RWPE2 (cell line): ENCODE results near the gene GORASP2.
A peak's percentile ranks its signal among the peaks of the same experiment; 100 is the strongest.

Experiments used
- ATAC-seq: fragments of 200-7000 bp; cut with Tn5 transposase; 3 replicates; pipeline ENCODE4 v1.9.1; 2021; ENCODE audit warnings: low read depth
- DNase-seq: peaks from one replicate; pipeline ENCODE4 v3.0.0-alpha.2; 2020; ENCODE audit warnings: low spot score
- H3K27ac ChIP-seq: fragments of 450-650 bp; 2 replicates; pipeline ENCODE4 v1.5.1; 2017; ENCODE audit warnings: mild to moderate bottlenecking; ENCODE audit not compliant: poor library complexity, severe bottlenecking
- H3K27me3 ChIP-seq: fragments of 250-450 bp; sonication (Bioruptor Pico); 2 replicates; pipeline ENCODE4 v1.5.1; 2021; ENCODE audit warnings: mild to moderate bottlenecking, moderate library complexity; ENCODE audit not compliant: insufficient read depth, poor library complexity, severe bottlenecking
- H3K36me3 ChIP-seq: fragments of 250-450 bp; sonication (Bioruptor Pico); 2 replicates; pipeline ENCODE4 v1.5.1; 2020; ENCODE audit warnings: low read depth, mild to moderate bottlenecking, moderate library complexity
- H3K4me1 ChIP-seq: fragments of 250-450 bp; sonication (Bioruptor Pico); 2 replicates; pipeline ENCODE4 v1.5.1; 2021; ENCODE audit warnings: mild to moderate bottlenecking, moderate library complexity; ENCODE audit not compliant: insufficient read depth, poor library complexity, severe bottlenecking
- H3K4me3 ChIP-seq: fragments of 250-450 bp; sonication (Bioruptor Pico); 2 replicates; pipeline ENCODE4 v1.5.1; 2021; ENCODE audit warnings: mild to moderate bottlenecking, moderate library complexity; ENCODE audit not compliant: severe bottlenecking
- H3K9me3 ChIP-seq: fragments of 250-450 bp; sonication (Bioruptor Pico); 2 replicates; pipeline ENCODE4 v1.5.1; 2021; ENCODE audit warnings: mild to moderate bottlenecking, moderate library complexity; ENCODE audit not compliant: severe bottlenecking
- CTCF ChIP-seq: fragments of 450-650 bp; IDR thresholded peaks from one replicate; pipeline ENCODE4 v1.5.1; 2017; ENCODE audit warnings: mild to moderate bottlenecking, moderate library complexity; ENCODE audit not compliant: poor library complexity, severe bottlenecking

Gene GORASP2

GRCh38 chr2:170965446-170966225 is 36.6 kb downstream of the GORASP2 start:
- TF ChIP-seq CTCF = no peak
- peaks cover 64% of the 10 kb centered on the region for H3K36me3 ChIP-seq

GRCh38 chr2:170966648-170967396 is 37.8 kb downstream of the GORASP2 start:
- Histone ChIP-seq H3K27me3 (no peaks in the 10 kb centered on the region), H3K4me1 (peaks cover 20% of the 10 kb centered on the region), H3K4me3 (no peak overlapping the region), H3K27ac (peak overlapping the region; percentile 49), H3K36me3 (peaks cover 52% of the 10 kb centered on the region), H3K9me3 (no peaks in the 10 kb centered on the region)
- ATAC-seq = 0 out of 3 replicates have a peak, but pooled peaks have one; percentile 22
- no peak for DNase-seq
- TF ChIP-seq CTCF = peak; percentile 28

More at GRCh38 chr2:170965446-170966225, 36.6 kb downstream of the GORASP2 start:
- DNase-seq (no peak), ATAC-seq (peak; percentile 75)
- peaks cover 20% of the 10 kb centered on the region for H3K4me1 ChIP-seq
- no peak overlapping the region for H3K4me3 ChIP-seq
- H3K27ac ChIP-seq = peak overlapping the region; percentile 49
- H3K9me3 ChIP-seq = no peaks in the 10 kb centered on the region
- H3K27me3 ChIP-seq = no peaks in the 10 kb centered on the region

- ATAC-seq = no peak
Observed at GRCh38 chr2:170967553-170967952, 38.5 kb downstream of the GORASP2 start.

GRCh38 chr2:170968205-170969003 is 39.4 kb downstream of the GORASP2 start:
- DNase-seq = no peak
- peaks cover 24% of the 10 kb centered on the region for H3K4me1 ChIP-seq
- H3K36me3 ChIP-seq = peaks cover 40% of the 10 kb centered on the region
- TF ChIP-seq CTCF = no peak
- H3K27me3 ChIP-seq = no peaks in the 10 kb centered on the region
- H3K9me3 ChIP-seq = no peaks in the 10 kb centered on the region
- no peak overlapping the region for H3K27ac ChIP-seq
- ATAC-seq = no peak
- no peak overlapping the region for H3K4me3 ChIP-seq

More at GRCh38 chr2:170967553-170967952, 38.5 kb downstream of the GORASP2 start:
- no peak for TF ChIP-seq CTCF
- H3K4me3 ChIP-seq = no peak overlapping the region
- DNase-seq = no peak
- H3K36me3 ChIP-seq = peaks cover 45% of the 10 kb centered on the region
- no peaks in the 10 kb centered on the region for H3K27me3 ChIP-seq
- H3K9me3 ChIP-seq = no peaks in the 10 kb centered on the region
- H3K4me1 ChIP-seq = peaks cover 20% of the 10 kb centered on the region
- H3K27ac ChIP-seq = no peak overlapping the region
